Body of pancreas (tissue), 4 donors: Measurements from ENCODE around the gene DLGAP1.

Source experiments
- POLR2A ChIP-seq, 3 donors: fragments of 450-650 bp; IDR thresholded peaks; one replicate each; pipeline ENCODE4 v1.6.1; 2016; ENCODE audit warnings: antibody characterized with exemption in 3 of 3, mild to moderate bottlenecking in 2 of 3
- TF ChIP-seq, protein P1 (sequence below), 7 experiments: fragments of 450-650 bp in 4 of 7; fragments of 200-600 bp in 3 of 7; sonication (generic) in 3 of 7; IDR thresholded peaks; one replicate each; pipeline ENCODE4 v1.5.1; 2016 to 2019; ENCODE audit warnings: antibody characterized with exemption in 7 of 7

- TF ChIP-seq, protein P1, sequence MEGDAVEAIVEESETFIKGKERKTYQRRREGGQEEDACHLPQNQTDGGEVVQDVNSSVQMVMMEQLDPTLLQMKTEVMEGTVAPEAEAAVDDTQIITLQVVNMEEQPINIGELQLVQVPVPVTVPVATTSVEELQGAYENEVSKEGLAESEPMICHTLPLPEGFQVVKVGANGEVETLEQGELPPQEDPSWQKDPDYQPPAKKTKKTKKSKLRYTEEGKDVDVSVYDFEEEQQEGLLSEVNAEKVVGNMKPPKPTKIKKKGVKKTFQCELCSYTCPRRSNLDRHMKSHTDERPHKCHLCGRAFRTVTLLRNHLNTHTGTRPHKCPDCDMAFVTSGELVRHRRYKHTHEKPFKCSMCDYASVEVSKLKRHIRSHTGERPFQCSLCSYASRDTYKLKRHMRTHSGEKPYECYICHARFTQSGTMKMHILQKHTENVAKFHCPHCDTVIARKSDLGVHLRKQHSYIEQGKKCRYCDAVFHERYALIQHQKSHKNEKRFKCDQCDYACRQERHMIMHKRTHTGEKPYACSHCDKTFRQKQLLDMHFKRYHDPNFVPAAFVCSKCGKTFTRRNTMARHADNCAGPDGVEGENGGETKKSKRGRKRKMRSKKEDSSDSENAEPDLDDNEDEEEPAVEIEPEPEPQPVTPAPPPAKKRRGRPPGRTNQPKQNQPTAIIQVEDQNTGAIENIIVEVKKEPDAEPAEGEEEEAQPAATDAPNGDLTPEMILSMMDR (IDR thresholded peaks at IDR 0.05) = no peak
- no peak for TF ChIP-seq POLR2A (IDR thresholded peaks at IDR 0.05)
Observed at GRCh38 chr18:3616142-3616541, 839.0 kb downstream of the DLGAP1 start.
